H9 (cell line): ENCODE data around the gene ATP13A2. TPM values are rescaled to one million over a fixed set of nuclear protein-coding genes. Genes with fewer than 3 reads are reported as not detected.
A peak's percentile ranks its signal among the peaks of the same experiment; 100 is the strongest.

ENCODE experiments used
- DNase-seq: peaks from one replicate; pipeline ENCODE4 v3.0.0-alpha.2; 2017
- H2AFZ ChIP-seq: one replicate; pipeline ENCODE4 v1.6.1; 2013; ENCODE audit warnings: mild to moderate bottlenecking, low read length, control low read depth, moderate library complexity
- H2AK5ac ChIP-seq: 2 replicates; pipeline ENCODE4 v1.6.1; 2013; ENCODE audit warnings: low read length, control low read depth, mixed read lengths; ENCODE audit not compliant: insufficient read length
- H2BK120ac ChIP-seq: one replicate; pipeline ENCODE4 v1.6.1; 2013; ENCODE audit warnings: low read depth, mild to moderate bottlenecking, low read length, control low read depth, inconsistent platforms; ENCODE audit not compliant: poor library complexity, severe bottlenecking
- H2BK12ac ChIP-seq: 2 replicates; pipeline ENCODE4 v1.6.1; 2013; ENCODE audit warnings: low read length, control low read depth, mixed read lengths, low read depth; ENCODE audit not compliant: insufficient read length
- H2BK15ac ChIP-seq: 2 replicates; pipeline ENCODE4 v1.6.1; 2013; ENCODE audit warnings: low read depth, low read length, control low read depth
- H2BK20ac ChIP-seq: one replicate; pipeline ENCODE4 v1.6.1; 2013; ENCODE audit warnings: low read depth, mild to moderate bottlenecking, low read length, control low read depth, inconsistent platforms; ENCODE audit not compliant: poor library complexity, severe bottlenecking
- H2BK5ac ChIP-seq: 2 replicates; pipeline ENCODE4 v1.6.1; 2013; ENCODE audit warnings: low read length, control low read depth, mixed read lengths; ENCODE audit not compliant: insufficient read length
- H3K14ac ChIP-seq: 2 replicates; pipeline ENCODE4 v1.6.1; 2013; ENCODE audit warnings: low read length, control low read depth; ENCODE audit not compliant: insufficient read depth
- H3K18ac ChIP-seq: 2 replicates; pipeline ENCODE4 v1.6.1; 2013; ENCODE audit warnings: low read depth, mild to moderate bottlenecking, mixed read lengths, low read length, control low read depth; ENCODE audit not compliant: insufficient read length
- H3K23ac ChIP-seq: 2 replicates; pipeline ENCODE4 v1.6.1; 2013; ENCODE audit warnings: low read length, control low read depth, mixed read lengths, low read depth; ENCODE audit not compliant: insufficient read length
- H3K23me2 ChIP-seq: 2 replicates; pipeline ENCODE4 v1.6.1; 2013; ENCODE audit warnings: low read depth, mild to moderate bottlenecking, mixed read lengths, low read length, control low read depth; ENCODE audit not compliant: insufficient read length, poor library complexity, severe bottlenecking
- H3K27ac ChIP-seq: 2 replicates; pipeline ENCODE4 v1.5.1; 2013; ENCODE audit warnings: low read length, control low read depth, mixed read lengths, low read depth; ENCODE audit not compliant: insufficient read length
- H3K27me3 ChIP-seq: 2 replicates; pipeline ENCODE4 v1.6.1; 2013; ENCODE audit warnings: low read length, control low read depth, inconsistent platforms; ENCODE audit not compliant: insufficient read depth
- H3K4ac ChIP-seq: 2 replicates; pipeline ENCODE4 v1.6.1; 2013; ENCODE audit warnings: low read depth, mild to moderate bottlenecking, control low read depth, inconsistent platforms, low read length, moderate library complexity
- H3K4me1 ChIP-seq: 2 replicates; pipeline ENCODE4 v1.6.1; 2013; ENCODE audit warnings: low read length, control low read depth, inconsistent platforms; ENCODE audit not compliant: insufficient read depth
- H3K4me2 ChIP-seq: 2 replicates; pipeline ENCODE4 v1.6.1; 2013; ENCODE audit warnings: low read length, control low read depth, mixed read lengths; ENCODE audit not compliant: insufficient read length, insufficient read depth
- H3K56ac ChIP-seq: 2 replicates; pipeline ENCODE4 v1.6.1; 2013; ENCODE audit warnings: low read depth, mild to moderate bottlenecking, mixed read lengths, low read length, control low read depth; ENCODE audit not compliant: insufficient read length
- H3K79me1 ChIP-seq: 2 replicates; pipeline ENCODE4 v1.6.1; 2013; ENCODE audit warnings: low read depth, mild to moderate bottlenecking, moderate library complexity, low read length, control low read depth, inconsistent platforms; ENCODE audit not compliant: insufficient read depth, poor library complexity, severe bottlenecking
- H3K79me2 ChIP-seq: 2 replicates; pipeline ENCODE4 v1.6.1; 2013; ENCODE audit warnings: low read length, control low read depth, inconsistent platforms; ENCODE audit not compliant: insufficient read depth
- H3K9ac ChIP-seq: 2 replicates; pipeline ENCODE4 v1.6.1; 2013; ENCODE audit warnings: low read length, control low read depth, mixed read lengths; ENCODE audit not compliant: insufficient read length; ENCODE audit errors: extremely low read depth
- H3K9me3 ChIP-seq: one replicate; pipeline ENCODE4 v1.6.1; 2013; ENCODE audit warnings: low read depth, low read length, inconsistent platforms; ENCODE audit not compliant: control insufficient read depth
- H3T11ph ChIP-seq: one replicate; pipeline ENCODE4 v1.6.1; 2013; ENCODE audit warnings: mild to moderate bottlenecking, low read length, control low read depth, inconsistent platforms
- H4K20me1 ChIP-seq: one replicate; pipeline ENCODE4 v1.6.1; 2013; ENCODE audit not compliant: control insufficient read depth, insufficient read length, insufficient read depth
- H4K5ac ChIP-seq: 2 replicates; pipeline ENCODE4 v1.6.1; 2013; ENCODE audit warnings: low read depth, mild to moderate bottlenecking, mixed read lengths, low read length, control low read depth; ENCODE audit not compliant: insufficient read length
- H4K8ac ChIP-seq: replicated peaks from 2 replicates; pipeline ENCODE4 v1.6.1; 2013; ENCODE audit warnings: low read length, control low read depth, mixed read lengths, low read depth; ENCODE audit not compliant: insufficient read length
- H4K91ac ChIP-seq: 2 replicates; pipeline ENCODE4 v1.6.1; 2013; ENCODE audit warnings: low read depth, mild to moderate bottlenecking, moderate library complexity, mixed read lengths, low read length, control low read depth; ENCODE audit not compliant: insufficient read length
- H3K27ac Mint-ChIP-seq, 3 experiments: 2 replicates in 2 of 3; 3 replicates in 1 of 3; pipeline ENCODE4 v1.8.0; 2020 to 2021; ENCODE audit warnings: mixed read lengths in 3 of 3, mild to moderate bottlenecking in 1 of 3, moderate library complexity in 1 of 3
- H3K27me3 Mint-ChIP-seq: 2 replicates; pipeline ENCODE4 v1.8.0; 2021; ENCODE audit warnings: low read depth, mild to moderate bottlenecking, moderate library complexity, mixed read lengths
- H3K36me3 Mint-ChIP-seq, 3 experiments: 2 replicates in 2 of 3; 3 replicates in 1 of 3; pipeline ENCODE4 v1.8.0; 2020 to 2021; ENCODE audit warnings: low read depth in 3 of 3, mixed read lengths in 3 of 3; ENCODE audit not compliant: insufficient read depth in 1 of 3
- H3K4me1 Mint-ChIP-seq, 2 experiments: 2 replicates each; pipeline ENCODE4 v1.8.0; 2020; ENCODE audit warnings: mixed read lengths in 2 of 2
- H3K4me3 Mint-ChIP-seq, 2 experiments: 2 replicates in 1 of 2; 3 replicates in 1 of 2; pipeline ENCODE4 v1.8.0; 2020 to 2021; ENCODE audit warnings: mild to moderate bottlenecking in 2 of 2, mixed read lengths in 2 of 2, moderate library complexity in 1 of 2
- H3K9me3 Mint-ChIP-seq, 2 experiments: 2 replicates in 1 of 2; 3 replicates in 1 of 2; pipeline ENCODE4 v1.8.0; 2020; ENCODE audit warnings: mild to moderate bottlenecking in 2 of 2, mixed read lengths in 2 of 2, moderate library complexity in 1 of 2
- WGBS: extraction: QIAGEN DNeasy Blood & Tissue Kit; methylation state at CpG from one replicate; pipeline ENCODE4 v1.1.7; 2013; ENCODE audit warnings: missing lambda C conversion rate, low lambda C conversion rate, mixed read lengths; ENCODE audit not compliant: insufficient read length; ENCODE audit errors: extremely low coverage; 5-methylcytosine and 5-hydroxymethylcytosine counted together
- total RNA-seq: library from RNA; stranded (reverse); gene quantifications from 2 replicates; pipeline ENCODE4 v1.2.1, GENCODE V29; 2021
- TF ChIP-seq, protein P1 (sequence below): fragments of 200-600 bp; sonication (generic); conservative IDR thresholded peaks from 3 replicates; pipeline ENCODE4 v1.8.0; 2021; ENCODE audit warnings: antibody characterized with exemption, mild to moderate bottlenecking

The ATP13A2 gene
- total RNA-seq, 1 experiment from 2014 or later: 53.6 TPM

DNA sequence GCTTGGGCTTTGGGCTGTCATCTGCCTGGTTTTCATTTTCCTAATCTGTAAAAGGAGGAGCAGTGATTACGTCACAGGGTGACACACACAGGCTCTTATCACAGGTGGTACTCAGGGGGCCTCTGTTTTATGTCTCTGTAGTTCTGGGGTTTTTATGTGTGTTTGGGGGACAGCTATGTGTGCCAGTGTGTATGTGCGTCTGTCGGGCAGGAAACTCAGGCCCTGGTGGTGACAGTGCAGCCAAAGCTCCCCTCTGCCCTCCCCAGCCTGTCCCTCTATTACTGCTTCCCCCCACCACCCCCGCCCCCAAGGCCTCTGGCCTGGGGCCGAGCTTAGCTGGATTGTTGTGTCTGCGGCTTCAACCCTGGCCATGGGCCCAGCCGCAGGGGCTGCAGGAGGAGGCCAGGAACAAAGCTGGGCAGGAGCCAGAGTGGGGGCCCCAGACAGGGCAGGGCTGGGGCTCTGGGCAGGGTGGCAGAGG lies 44.6 kb downstream of the ATP13A2 start:
- H3K27me3 Mint-ChIP-seq: no peaks in the 10 kb centered on the region
- Histone ChIP-seq H4K91ac (no peak overlapping the region), H3K9me3 (no peaks in the 10 kb centered on the region), H4K20me1 (no peaks in the 10 kb centered on the region), H3K23ac (no peak overlapping the region), H3K23me2 (no peaks in the 10 kb centered on the region), H3K4me2 (no peak overlapping the region), H3K4me1 (no peaks in the 10 kb centered on the region), H2BK20ac (no peak overlapping the region), H2BK5ac (no peak overlapping the region), H3K56ac (no peak overlapping the region), H2BK15ac (no peak overlapping the region), H3K14ac (no peak overlapping the region), H3K27me3 (no peaks in the 10 kb centered on the region), H2AK5ac (no peak overlapping the region), H2BK120ac (no peak overlapping the region), H3K79me1 (no peaks in the 10 kb centered on the region), H2AFZ (no peak overlapping the region), H3K27ac (no peak overlapping the region), H3K79me2 (no peaks in the 10 kb centered on the region), H4K5ac (no peak overlapping the region), H3T11ph (no peak overlapping the region), H3K9ac (no peak overlapping the region), H2BK12ac (no peak overlapping the region), H4K8ac (no peak overlapping the region), H3K4ac (no peak overlapping the region), H3K18ac (no peak overlapping the region)
- peaks cover 23 to 47% (median 33%) of the 10 kb centered on the region in 3 experiments for H3K36me3 Mint-ChIP-seq
- H3K9me3 Mint-ChIP-seq: no peaks in the 10 kb centered on the region
- 0 out of 7 replicates have a peak overlapping the region, but pooled peaks of 1 of the 3 experiments have one; percentile 34 for H3K27ac Mint-ChIP-seq
- TF ChIP-seq, protein P1, sequence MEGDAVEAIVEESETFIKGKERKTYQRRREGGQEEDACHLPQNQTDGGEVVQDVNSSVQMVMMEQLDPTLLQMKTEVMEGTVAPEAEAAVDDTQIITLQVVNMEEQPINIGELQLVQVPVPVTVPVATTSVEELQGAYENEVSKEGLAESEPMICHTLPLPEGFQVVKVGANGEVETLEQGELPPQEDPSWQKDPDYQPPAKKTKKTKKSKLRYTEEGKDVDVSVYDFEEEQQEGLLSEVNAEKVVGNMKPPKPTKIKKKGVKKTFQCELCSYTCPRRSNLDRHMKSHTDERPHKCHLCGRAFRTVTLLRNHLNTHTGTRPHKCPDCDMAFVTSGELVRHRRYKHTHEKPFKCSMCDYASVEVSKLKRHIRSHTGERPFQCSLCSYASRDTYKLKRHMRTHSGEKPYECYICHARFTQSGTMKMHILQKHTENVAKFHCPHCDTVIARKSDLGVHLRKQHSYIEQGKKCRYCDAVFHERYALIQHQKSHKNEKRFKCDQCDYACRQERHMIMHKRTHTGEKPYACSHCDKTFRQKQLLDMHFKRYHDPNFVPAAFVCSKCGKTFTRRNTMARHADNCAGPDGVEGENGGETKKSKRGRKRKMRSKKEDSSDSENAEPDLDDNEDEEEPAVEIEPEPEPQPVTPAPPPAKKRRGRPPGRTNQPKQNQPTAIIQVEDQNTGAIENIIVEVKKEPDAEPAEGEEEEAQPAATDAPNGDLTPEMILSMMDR: no peak
- no peak overlapping the region for H3K4me3 Mint-ChIP-seq
- no CpG with 5 or more reads among the region's 7 CpGs for WGBS
- H3K4me1 Mint-ChIP-seq: peaks cover 4 to 14% of the 10 kb centered on the region in 2 experiments
- DNase-seq: no peak
